Naive thymus-derived CD4-positive, alpha-beta T cell (primary cell): Measurements from ENCODE around the gene UPK3A. TPM values are rescaled to one million over a fixed set of nuclear protein-coding genes. Genes with fewer than 3 reads are reported as not detected.

Experiments
- ATAC-seq: fragments of 150-1000 bp; cut with Tn5 transposase; 2 replicates; pipeline ENCODE4 v1.10.0; 2021; ENCODE audit warnings: mild to moderate bottlenecking, moderate library complexity
- CTCF ChIA-PET: fragments of 350-600 bp; sonication (Branson Sonifier 250); formaldehyde crosslinking; loops from one replicate; lab custom pipeline; 2021; ENCODE audit warnings: antibody characterized with exemption; lab: Charles Lee
- POLR2A ChIA-PET: fragments of 350-600 bp; sonication (Branson Sonifier 250); formaldehyde crosslinking; loops from one replicate; lab custom pipeline; 2021; ENCODE audit warnings: antibody characterized with exemption, inconsistent platforms; lab: Charles Lee
- DNase-seq, 9 donors: peaks; one replicate each; pipeline versions ENCODE4 v3.0.0 to v3.0.0-alpha.2; 2020 to 2022; ENCODE audit warnings: mixed read lengths in 1 of 9
- H3K27ac ChIP-seq: one replicate; pipeline ENCODE4 v1.7.0; 2013; ENCODE audit warnings: mild to moderate bottlenecking, low read depth, low read length, moderate library complexity
- H3K27me3 ChIP-seq, 2 donors: one replicate each; pipeline ENCODE4 v1.7.0; 2013; ENCODE audit warnings: low read length in 2 of 2, mild to moderate bottlenecking in 2 of 2, moderate library complexity in 2 of 2; ENCODE audit not compliant: control insufficient read depth in 2 of 2, insufficient read depth in 2 of 2
- H3K36me3 ChIP-seq, 3 experiments: 1 replicate in 2 of 3; 2 replicates in 1 of 3; pipeline ENCODE4 v1.7.0; 2013; ENCODE audit warnings: low read length in 3 of 3, mild to moderate bottlenecking in 3 of 3, moderate library complexity in 1 of 3; ENCODE audit not compliant: insufficient read depth in 3 of 3, control insufficient read depth in 2 of 3
- H3K4me1 ChIP-seq, 2 donors: one replicate each; pipeline ENCODE4 v1.7.0; 2013; ENCODE audit warnings: low read length in 2 of 2, mild to moderate bottlenecking in 2 of 2, moderate library complexity in 1 of 2; ENCODE audit not compliant: control insufficient read depth in 2 of 2, insufficient read depth in 2 of 2
- H3K4me3 ChIP-seq: 2 replicates; pipeline ENCODE4 v1.7.0; 2013; ENCODE audit warnings: mild to moderate bottlenecking, low read length
- H3K9me3 ChIP-seq, 3 experiments: 1 replicate in 2 of 3; 2 replicates in 1 of 3; pipeline ENCODE4 v1.7.0; 2013; ENCODE audit warnings: low read length in 3 of 3; ENCODE audit not compliant: control insufficient read depth in 2 of 3
- H3K27ac Mint-ChIP-seq, 9 donors: one replicate each; pipeline ENCODE4 v1.8.0; 2020 to 2022; ENCODE audit warnings: mixed read lengths in 9 of 9, mild to moderate bottlenecking in 8 of 9, moderate library complexity in 5 of 9, inconsistent platforms in 2 of 9
- H3K27me3 Mint-ChIP-seq, 5 donors: one replicate each; pipeline ENCODE4 v1.8.0; 2021 to 2022; ENCODE audit warnings: mixed read lengths in 5 of 5, mild to moderate bottlenecking in 1 of 5
- H3K36me3 Mint-ChIP-seq, 5 donors: one replicate each; pipeline ENCODE4 v1.8.0; 2020 to 2022; ENCODE audit warnings: mixed read lengths in 5 of 5, mild to moderate bottlenecking in 3 of 5, inconsistent platforms in 1 of 5
- H3K4me1 Mint-ChIP-seq, 7 donors: one replicate each; pipeline ENCODE4 v1.8.0; 2020 to 2022; ENCODE audit warnings: mixed read lengths in 7 of 7, mild to moderate bottlenecking in 3 of 7, inconsistent platforms in 1 of 7
- H3K4me3 Mint-ChIP-seq, 10 donors: one replicate each; pipeline ENCODE4 v1.8.0; 2020 to 2022; ENCODE audit warnings: mild to moderate bottlenecking in 10 of 10, mixed read lengths in 10 of 10, moderate library complexity in 6 of 10, inconsistent platforms in 2 of 10
- H3K9me3 Mint-ChIP-seq, 11 donors: one replicate each; pipeline ENCODE4 v1.8.0; 2020 to 2022; ENCODE audit warnings: mixed read lengths in 11 of 11, mild to moderate bottlenecking in 4 of 11, inconsistent platforms in 1 of 11, moderate library complexity in 1 of 11
- intact Hi-C, 2 donors: fragments of 100-400 bp; cut with micrococcal nuclease; formaldehyde crosslinking; loops; one replicate each; pipeline ENCODE4 v1.15.1; 2023
- polyA plus RNA-seq, 2 donors: library from polyadenylated mRNA; unstranded; fragments of 300-500 nt; fragmentation: Illumina TruSeq; gene quantifications; one replicate each; pipeline ENCODE4 v1.2.3, GENCODE V29; 2021
- total RNA-seq, 6 experiments: library from RNA in 5 of 6; stranded (reverse) in 5 of 6; gene quantifications; 1 replicate in 5 of 6; 2 replicates in 1 of 6; pipeline ENCODE4 v1.2.3 and lab custom pipeline; 2021 to 2026

UPK3A gene
- total and polyA plus RNA-seq, 7 experiments from 2014 or later, result 0.25 to 0.61 TPM; not detected in 5

GRCh38 chr22:45306139-45306538, 21.4 kb downstream of the UPK3A start:
- no peak overlapping the region for H3K4me3 Mint-ChIP-seq
- peak overlapping the region in 2 of 9 donors; percentile 62 to 73 for H3K27ac Mint-ChIP-seq
- no peaks in the 10 kb centered on the region for H3K27me3 Mint-ChIP-seq
- H3K4me1 ChIP-seq, result peaks cover 12 to 16% of the 10 kb centered on the region in 2 donors
- H3K9me3 Mint-ChIP-seq, result no peaks in the 10 kb centered on the region
- POLR2A ChIA-PET, result interaction anchor here (8.9 kb wide), 1 partner anchor 8 kb away, joined by 73 read pairs; no protein-coding TSS in a partner anchor
- no peaks in the 10 kb centered on the region for H3K27me3 ChIP-seq
- peaks cover 0 to 4% (median 0%) of the 10 kb centered on the region in 5 donors for H3K36me3 Mint-ChIP-seq
- peaks cover 0 to 6% (median 0%) of the 10 kb centered on the region in 3 experiments for H3K36me3 ChIP-seq
- intact Hi-C loops, result no loop called here
- no peak overlapping the region for H3K4me3 ChIP-seq
- DNase-seq (no peak), ATAC-seq (no peak)
- no peaks in the 10 kb centered on the region for H3K9me3 ChIP-seq
- H3K27ac ChIP-seq, result no peak overlapping the region
- H3K4me1 Mint-ChIP-seq, result peaks cover 12 to 22% (median 18%) of the 10 kb centered on the region in 7 donors
- CTCF ChIA-PET, result no interaction called here

- Mint-ChIP-seq H3K9me3 (no peaks in the 10 kb centered on the region), H3K4me1 (peaks cover 27 to 43% (median 39%) of the 10 kb centered on the region in 7 donors), H3K27ac (peak overlapping the region; percentile 90 to 99 (median 96)), H3K27me3 (no peaks in the 10 kb centered on the region), H3K36me3 (peaks cover 0 to 13% (median 0%) of the 10 kb centered on the region in 5 donors), H3K4me3 (peak overlapping the region; percentile 82 to 97 (median 87))
- Histone ChIP-seq H3K4me1 (peaks cover 14 to 21% of the 10 kb centered on the region in 2 donors), H3K9me3 (no peaks in the 10 kb centered on the region), H3K4me3 (no peak overlapping the region), H3K36me3 (peaks cover 0 to 6% (median 0%) of the 10 kb centered on the region in 3 experiments), H3K27me3 (no peaks in the 10 kb centered on the region), H3K27ac (peak overlapping the region; percentile 96)
- ChIA-PET CTCF (interaction anchor here (0.5 to 1.8 kb wide), 3 partner anchors 12 to 129 kb away, joined by 3 to 5 read pairs (median 3); no protein-coding TSS in a partner anchor), POLR2A (interaction anchor here (0.8 to 8.9 kb wide), 5 partner anchors 10 to 65 kb away, joined by 3 to 73 read pairs (median 3); no protein-coding TSS in a partner anchor)
- DNase-seq (no peak), ATAC-seq (no peak)
- intact Hi-C loops, result loop anchor here in 1 of 2 donors (2.0 kb wide), 1 partner anchor 68 kb away; the partner anchor contains the start of gene KIAA0930
These were observed 23.7 kb downstream of the UPK3A start for GRCh38 chr22:45308391-45308956.

GRCh38 chr22:45308957-45309421, 24.2 kb downstream of the UPK3A start:
- peaks cover 14 to 21% of the 10 kb centered on the region in 2 donors for H3K4me1 ChIP-seq
- Mint-ChIP-seq H3K9me3 (no peaks in the 10 kb centered on the region), H3K27ac (peak overlapping the region; percentile 90 to 99 (median 96)), H3K4me1 (peaks cover 28 to 48% (median 42%) of the 10 kb centered on the region in 7 donors), H3K27me3 (no peaks in the 10 kb centered on the region), H3K36me3 (peaks cover 0 to 14% (median 0%) of the 10 kb centered on the region in 5 donors), H3K4me3 (peak overlapping the region; percentile 82 to 97 (median 87))
- ChIA-PET CTCF (interaction anchor here (1.1 to 1.8 kb wide), 2 partner anchors 13 to 129 kb away, joined by 3 to 5 read pairs; no protein-coding TSS in a partner anchor), POLR2A (interaction anchor here (0.7 to 8.9 kb wide), 4 partner anchors 8 to 36 kb away, joined by 3 to 73 read pairs (median 4); no protein-coding TSS in a partner anchor)
- ATAC-seq (no peak), DNase-seq (peak in 2 of 9 donors; percentile 25 to 35)
- peaks cover 0 to 6% (median 0%) of the 10 kb centered on the region in 3 experiments for H3K36me3 ChIP-seq
- no peaks in the 10 kb centered on the region for H3K27me3 ChIP-seq
- H3K9me3 ChIP-seq, result no peaks in the 10 kb centered on the region
- peak overlapping the region; percentile 66 for H3K4me3 ChIP-seq
- H3K27ac ChIP-seq, result peak overlapping the region; percentile 96
- intact Hi-C loops, result loop anchor here (1.0 to 2.0 kb wide), 9 partner anchors 9 to 146 kb away; partner anchors contain the start of genes KIAA0930 (in 1 of the 2), NUP50 (in 1 of the 2), RIBC2 (in 1 of the 2) and SMC1B (in 1 of the 2)

DNA sequence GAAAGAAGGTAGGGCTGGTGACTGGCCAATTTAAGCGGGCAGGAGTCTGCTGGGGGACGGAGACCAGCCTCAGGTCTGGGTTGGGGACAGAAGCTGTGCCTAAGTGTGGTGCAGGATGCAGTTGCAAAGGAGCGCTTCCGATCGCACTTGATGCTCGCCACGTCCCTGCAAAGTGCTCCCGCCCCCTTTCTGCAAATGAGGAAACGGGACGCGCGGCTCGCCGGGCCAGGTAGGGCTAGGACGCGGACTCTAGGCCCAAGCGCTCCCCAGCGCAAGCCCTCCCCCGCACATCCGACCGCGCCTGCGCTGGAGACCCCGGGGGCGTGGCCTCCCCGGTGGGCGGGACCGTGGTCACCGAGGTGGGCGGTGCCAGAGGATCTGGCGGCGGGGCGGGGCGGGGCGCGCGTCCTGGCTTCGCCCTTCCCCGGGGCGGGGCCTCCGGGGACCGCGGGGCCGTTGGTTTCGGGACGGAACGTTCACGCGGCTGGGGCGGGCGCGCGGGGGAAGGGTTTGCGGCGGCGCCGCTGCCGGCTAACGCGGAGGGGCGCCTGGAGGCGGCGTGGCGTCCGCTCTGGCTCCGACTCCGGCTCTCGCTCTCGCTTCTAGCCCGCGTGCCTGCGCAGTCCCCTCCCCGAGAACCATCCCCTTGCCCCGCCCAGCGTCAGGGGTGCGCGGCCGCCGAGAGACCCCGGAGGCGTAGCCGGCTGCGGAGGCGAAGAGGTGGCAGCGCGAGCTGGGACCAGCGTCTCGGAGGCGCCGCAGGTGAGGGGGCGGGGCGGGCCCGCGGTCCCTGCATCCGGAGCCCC, 24.9 kb downstream of the UPK3A start, which contains the start of gene FAM118A:
Gene FAM118A, plus strand, starts transcription at position 513 of the 806 bp plus-strand sequence. CDS start 12,446 bp downstream, outside the sequence.
- no peaks in the 10 kb centered on the region for H3K9me3 ChIP-seq
- ChIA-PET POLR2A (interaction anchor here (0.6 to 8.9 kb wide), 8 partner anchors 8 to 104 kb away, joined by 3 to 73 read pairs (median 4); partner anchors contain the start of gene RIBC2), CTCF (interaction anchor here (1.8 kb wide), 1 partner anchor 13 kb away, joined by 5 read pairs; no protein-coding TSS in a partner anchor)
- DNase-seq, result peak; percentile 86 to 100 (median 95)
- H3K27me3 ChIP-seq, result no peaks in the 10 kb centered on the region
- peaks cover 0 to 16% (median 0%) of the 10 kb centered on the region in 5 donors for H3K36me3 Mint-ChIP-seq
- H3K36me3 ChIP-seq, result peaks cover 0 to 6% (median 0%) of the 10 kb centered on the region in 3 experiments
- H3K27ac Mint-ChIP-seq, result peak within 1 kb of the TSS; percentile 92 to 99 (median 96)
- peak within 1 kb of the TSS; percentile 96 for H3K27ac ChIP-seq
- intact Hi-C loops, result loop anchor here (1.0 to 2.0 kb wide), 9 partner anchors 9 to 146 kb away; partner anchors contain the start of genes KIAA0930 (in 1 of the 2), NUP50 (in 1 of the 2), RIBC2 (in 1 of the 2) and SMC1B (in 1 of the 2)
- H3K4me1 Mint-ChIP-seq, result peaks cover 35 to 54% (median 49%) of the 10 kb centered on the region in 7 donors
- H3K9me3 Mint-ChIP-seq, result no peaks in the 10 kb centered on the region
- H3K4me1 ChIP-seq, result peaks cover 14 to 21% of the 10 kb centered on the region in 2 donors
- H3K4me3 ChIP-seq, result peak within 1 kb of the TSS; percentile 76
- H3K27me3 Mint-ChIP-seq, result no peaks in the 10 kb centered on the region
- peak within 1 kb of the TSS; percentile 86 to 97 (median 89) for H3K4me3 Mint-ChIP-seq
- ATAC-seq, result peak; percentile 96

DNA sequence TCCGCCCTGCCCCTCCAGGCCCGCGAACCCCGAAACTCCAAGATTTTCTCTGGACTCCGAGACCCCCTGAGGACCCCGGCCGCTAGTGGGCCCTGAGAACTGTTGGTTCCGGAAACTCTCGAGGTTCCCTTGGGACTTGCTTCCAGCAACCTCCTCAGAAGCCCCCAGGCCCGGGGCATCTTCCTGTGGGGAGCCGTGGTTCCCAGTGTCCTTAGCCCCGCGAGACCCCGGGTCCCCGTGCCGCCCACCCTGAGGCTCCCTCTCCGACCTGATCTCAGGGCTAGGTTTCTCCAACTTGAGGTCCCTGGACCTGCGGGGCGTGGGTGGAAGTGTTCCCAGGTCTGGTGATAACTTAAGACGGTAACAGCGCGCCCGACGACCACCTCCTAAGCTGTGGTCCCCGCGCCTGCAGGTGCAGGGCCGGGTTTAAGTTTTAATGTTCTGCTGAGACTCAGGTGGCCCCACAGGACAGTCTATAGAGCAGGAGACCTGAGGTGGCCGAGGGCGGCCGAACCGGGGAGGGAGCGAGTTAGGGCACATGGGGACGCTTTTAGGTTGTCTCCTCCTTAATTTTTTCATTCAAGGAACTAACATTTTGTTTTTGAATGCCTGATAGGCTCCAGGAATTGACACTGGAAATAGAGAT, 25.7 kb downstream of the UPK3A start:
- H3K4me3 Mint-ChIP-seq, result peak overlapping the region; percentile 84 to 97 (median 89)
- H3K36me3 Mint-ChIP-seq, result peaks cover 0 to 17% (median 0%) of the 10 kb centered on the region in 5 donors
- peak overlapping the region; percentile 76 for H3K4me3 ChIP-seq
- intact Hi-C loops, result no loop called here
- H3K4me1 ChIP-seq, result peaks cover 14 to 21% of the 10 kb centered on the region in 2 donors
- ATAC-seq, result no peak
- POLR2A ChIA-PET, result interaction anchor here (0.9 to 8.9 kb wide), 5 partner anchors 9 to 104 kb away, joined by 3 to 73 read pairs (median 7); partner anchors contain the start of gene RIBC2
- CTCF ChIA-PET, result no interaction called here
- H3K27ac Mint-ChIP-seq, result peak overlapping the region; percentile 88 to 99 (median 92)
- no peaks in the 10 kb centered on the region for H3K9me3 Mint-ChIP-seq
- peak overlapping the region; percentile 96 for H3K27ac ChIP-seq
- no peaks in the 10 kb centered on the region for H3K9me3 ChIP-seq
- H3K27me3 Mint-ChIP-seq, result no peaks in the 10 kb centered on the region
- H3K36me3 ChIP-seq, result peaks cover 0 to 6% (median 0%) of the 10 kb centered on the region in 3 experiments
- DNase-seq, result peak in 4 of 9 donors; percentile 17 to 46 (median 24)
- H3K27me3 ChIP-seq, result no peaks in the 10 kb centered on the region
- peaks cover 39 to 62% (median 56%) of the 10 kb centered on the region in 7 donors for H3K4me1 Mint-ChIP-seq
